Measurements from ENCODE around the gene NAGLU. TPM values are rescaled to one million over a fixed set of nuclear protein-coding genes. Genes with fewer than 3 reads are reported as not detected.

NAGLU gene
- total and polyA plus RNA-seq, 10 of the 15 experiments (the other 5 are each of a cell fraction or from before 2014, with no cell fraction given): 0.23 to 27.5 (median 8.9) TPM

DNA sequence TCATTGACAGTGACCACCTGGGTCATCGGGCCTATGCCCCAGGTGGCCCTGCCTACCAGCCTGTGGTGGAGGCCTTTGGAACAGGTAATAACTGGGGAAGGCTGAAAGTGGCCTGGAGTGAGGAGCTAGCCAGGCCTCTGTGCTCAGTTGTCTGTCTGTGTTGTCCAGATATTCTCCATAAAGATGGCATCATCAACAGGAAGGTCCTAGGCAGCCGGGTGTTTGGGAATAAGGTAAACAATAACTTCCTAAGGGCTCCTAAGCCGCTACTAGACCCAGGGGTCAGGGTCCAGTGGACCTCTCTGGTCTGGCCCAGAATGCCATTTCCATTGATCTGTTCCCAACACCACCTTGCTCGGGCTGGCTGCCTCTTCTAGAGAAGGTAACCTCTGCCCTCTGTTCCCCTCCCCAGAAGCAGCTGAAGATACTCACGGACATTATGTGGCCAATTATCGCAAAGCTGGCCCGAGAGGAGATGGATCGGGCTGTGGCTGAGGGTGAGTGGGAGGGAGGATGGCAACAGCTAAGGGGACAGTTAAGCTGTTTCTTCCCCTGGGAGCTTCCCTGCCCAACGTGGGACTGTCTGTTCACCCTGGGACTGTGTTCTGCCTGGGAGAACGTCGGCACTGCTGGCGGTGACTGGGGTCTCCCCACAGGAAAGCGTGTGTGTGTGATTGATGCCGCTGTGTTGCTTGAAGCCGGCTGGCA lies 28.9 kb downstream of the NAGLU start:
- H3K36me3 ChIP-seq (ENCODE audit: control insufficient read depth in 2 of 2, insufficient read depth in 2 of 2, low read length in 1 of 2): peaks cover 20 to 29% of the 10 kb centered on the region in 2 experiments; a peak in 3 of 4 replicates
- H3K4me1 ChIP-seq (ENCODE audit: control insufficient read depth, insufficient read depth, low read length): peaks cover 24% of the 10 kb centered on the region
- no peak overlapping the region for H3K4me3 ChIP-seq
- ChIA-PET RAD21 (ENCODE audit: unreplicated experiment) (interaction anchor here (0.8 to 1.4 kb wide), 3 partner anchors 10 to 116 kb away, joined by 3 read pairs; partner anchors contain the start of gene CCR10), SMC1A (ENCODE audit: uncharacterized antibody, unreplicated experiment) (interaction anchor here (1.0 to 1.2 kb wide), 2 partner anchors 14 to 44 kb away, joined by 3 to 4 read pairs; partner anchors contain the start of genes RETREG3 and TUBG1), POLR2A (interaction anchor here (0.7 to 1.9 kb wide), 2 partner anchors 111 to 371 kb away, joined by 4 read pairs; partner anchors contain the start of gene PLEKHH3), CTCF (no interaction called here)
- WGBS (ENCODE audit: insufficient coverage, insufficient replicate concordance, low lambda C conversion rate, missing lambda C conversion rate): 87% methylated on average over 13 of the region's 15 CpGs
- DNase-seq (ENCODE audit: low read depth, low spot score) (no peak), ATAC-seq (no peak), FAIRE-seq (no peak)
- TF ChIP-seq, protein P1, sequence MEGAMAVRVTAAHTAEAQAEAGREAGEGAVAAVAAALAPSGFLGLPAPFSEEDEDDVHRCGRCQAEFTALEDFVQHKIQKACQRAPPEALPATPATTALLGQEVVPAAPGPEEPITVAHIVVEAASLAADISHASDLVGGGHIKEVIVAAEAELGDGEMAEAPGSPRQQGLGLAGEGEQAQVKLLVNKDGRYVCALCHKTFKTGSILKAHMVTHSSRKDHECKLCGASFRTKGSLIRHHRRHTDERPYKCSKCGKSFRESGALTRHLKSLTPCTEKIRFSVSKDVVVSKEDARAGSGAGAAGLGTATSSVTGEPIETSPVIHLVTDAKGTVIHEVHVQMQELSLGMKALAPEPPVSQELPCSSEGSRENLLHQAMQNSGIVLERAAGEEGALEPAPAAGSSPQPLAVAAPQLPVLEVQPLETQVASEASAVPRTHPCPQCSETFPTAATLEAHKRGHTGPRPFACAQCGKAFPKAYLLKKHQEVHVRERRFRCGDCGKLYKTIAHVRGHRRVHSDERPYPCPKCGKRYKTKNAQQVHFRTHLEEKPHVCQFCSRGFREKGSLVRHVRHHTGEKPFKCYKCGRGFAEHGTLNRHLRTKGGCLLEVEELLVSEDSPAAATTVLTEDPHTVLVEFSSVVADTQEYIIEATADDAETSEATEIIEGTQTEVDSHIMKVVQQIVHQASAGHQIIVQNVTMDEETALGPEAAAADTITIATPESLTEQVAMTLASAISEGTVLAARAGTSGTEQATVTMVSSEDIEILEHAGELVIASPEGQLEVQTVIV (IDR thresholded peaks at IDR 0.05; ENCODE audit: borderline replicate concordance, partially characterized antibody): no peak
- TF ChIP-seq CBX5 (IDR thresholded peaks at IDR 0.05; ENCODE audit: low read depth) (no peak), MYB (IDR thresholded peaks at IDR 0.05; ENCODE audit: borderline replicate concordance, low read depth, low read length) (no peak), HCFC1 (IDR thresholded peaks at IDR 0.05; ENCODE audit: low read length) (no peak), IKZF2 (IDR thresholded peaks at IDR 0.05) (no peak)
- TF ChIP-seq, protein P2, sequence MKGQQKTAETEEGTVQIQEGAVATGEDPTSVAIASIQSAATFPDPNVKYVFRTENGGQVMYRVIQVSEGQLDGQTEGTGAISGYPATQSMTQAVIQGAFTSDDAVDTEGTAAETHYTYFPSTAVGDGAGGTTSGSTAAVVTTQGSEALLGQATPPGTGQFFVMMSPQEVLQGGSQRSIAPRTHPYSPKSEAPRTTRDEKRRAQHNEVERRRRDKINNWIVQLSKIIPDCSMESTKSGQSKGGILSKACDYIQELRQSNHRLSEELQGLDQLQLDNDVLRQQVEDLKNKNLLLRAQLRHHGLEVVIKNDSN (IDR thresholded peaks at IDR 0.05; ENCODE audit: borderline replicate concordance, extremely low read length, insufficient read depth, low read depth, low read length): no peak
- TF ChIP-seq, protein P3, sequence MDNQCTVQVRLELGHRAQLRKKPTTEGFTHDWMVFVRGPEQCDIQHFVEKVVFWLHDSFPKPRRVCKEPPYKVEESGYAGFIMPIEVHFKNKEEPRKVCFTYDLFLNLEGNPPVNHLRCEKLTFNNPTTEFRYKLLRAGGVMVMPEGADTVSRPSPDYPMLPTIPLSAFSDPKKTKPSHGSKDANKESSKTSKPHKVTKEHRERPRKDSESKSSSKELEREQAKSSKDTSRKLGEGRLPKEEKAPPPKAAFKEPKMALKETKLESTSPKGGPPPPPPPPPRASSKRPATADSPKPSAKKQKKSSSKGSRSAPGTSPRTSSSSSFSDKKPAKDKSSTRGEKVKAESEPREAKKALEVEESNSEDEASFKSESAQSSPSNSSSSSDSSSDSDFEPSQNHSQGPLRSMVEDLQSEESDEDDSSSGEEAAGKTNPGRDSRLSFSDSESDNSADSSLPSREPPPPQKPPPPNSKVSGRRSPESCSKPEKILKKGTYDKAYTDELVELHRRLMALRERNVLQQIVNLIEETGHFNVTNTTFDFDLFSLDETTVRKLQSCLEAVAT (IDR thresholded peaks at IDR 0.05): no peak
- TF ChIP-seq, protein P4, sequence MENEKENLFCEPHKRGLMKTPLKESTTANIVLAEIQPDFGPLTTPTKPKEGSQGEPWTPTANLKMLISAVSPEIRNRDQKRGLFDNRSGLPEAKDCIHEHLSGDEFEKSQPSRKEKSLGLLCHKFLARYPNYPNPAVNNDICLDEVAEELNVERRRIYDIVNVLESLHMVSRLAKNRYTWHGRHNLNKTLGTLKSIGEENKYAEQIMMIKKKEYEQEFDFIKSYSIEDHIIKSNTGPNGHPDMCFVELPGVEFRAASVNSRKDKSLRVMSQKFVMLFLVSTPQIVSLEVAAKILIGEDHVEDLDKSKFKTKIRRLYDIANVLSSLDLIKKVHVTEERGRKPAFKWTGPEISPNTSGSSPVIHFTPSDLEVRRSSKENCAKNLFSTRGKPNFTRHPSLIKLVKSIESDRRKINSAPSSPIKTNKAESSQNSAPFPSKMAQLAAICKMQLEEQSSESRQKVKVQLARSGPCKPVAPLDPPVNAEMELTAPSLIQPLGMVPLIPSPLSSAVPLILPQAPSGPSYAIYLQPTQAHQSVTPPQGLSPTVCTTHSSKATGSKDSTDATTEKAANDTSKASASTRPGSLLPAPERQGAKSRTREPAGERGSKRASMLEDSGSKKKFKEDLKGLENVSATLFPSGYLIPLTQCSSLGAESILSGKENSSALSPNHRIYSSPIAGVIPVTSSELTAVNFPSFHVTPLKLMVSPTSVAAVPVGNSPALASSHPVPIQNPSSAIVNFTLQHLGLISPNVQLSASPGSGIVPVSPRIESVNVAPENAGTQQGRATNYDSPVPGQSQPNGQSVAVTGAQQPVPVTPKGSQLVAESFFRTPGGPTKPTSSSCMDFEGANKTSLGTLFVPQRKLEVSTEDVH (IDR thresholded peaks at IDR 0.05; ENCODE audit: low read depth, partially characterized antibody): no peak
- in situ Hi-C loops (cut with MboI) (no loop called here), intact Hi-C loops (cut with micrococcal nuclease; ENCODE audit: unreplicated experiment) (no loop called here)
- no TSS peak for BruUV-seq (replicated peaks)
- no peak overlapping the region for H3K4me2 ChIP-seq (ENCODE audit: control insufficient read depth, insufficient read depth)
- peaks cover 50% of the 10 kb centered on the region for H3K79me2 ChIP-seq (ENCODE audit: control insufficient read depth, insufficient read depth, low read length)
- H3K27me3 ChIP-seq (replicated peaks in 1 of 2; ENCODE audit: control insufficient read depth in 2 of 2, insufficient read depth in 2 of 2, low read length in 1 of 2): no peaks in the 10 kb centered on the region
- no peak overlapping the region for H2AFZ ChIP-seq (ENCODE audit: control insufficient read depth, low read depth, low read length)
- H3K27ac ChIP-seq (ENCODE audit: control insufficient read depth, insufficient read depth): no peak overlapping the region
- H3K9me3 ChIP-seq (replicated peaks; ENCODE audit: control insufficient read depth, insufficient read depth, low read length): no peaks in the 10 kb centered on the region
- no peak overlapping the region for H3K9ac ChIP-seq (ENCODE audit: control insufficient read depth, insufficient read depth, low read length)
- no peaks in the 10 kb centered on the region for H4K20me1 ChIP-seq (ENCODE audit: control insufficient read depth, insufficient read depth)

All from GM12878 (cell line).